Raji (cell line): ENCODE results near the gene PPM1B.

ENCODE experiments used
- POLR2A ChIP-seq: IDR thresholded peaks from 2 replicates; pipeline ENCODE4 v1.6.1; 2011; ENCODE audit warnings: low read depth, low read length, control low read depth; ENCODE audit not compliant: insufficient read depth

The PPM1B gene

GRCh38 chr2:44186810-44187209 is 18.1 kb downstream of the PPM1B start:
- TF ChIP-seq POLR2A: no peak

GRCh38 chr2:44187251-44187650 is 18.6 kb downstream of the PPM1B start:
- TF ChIP-seq POLR2A: no peak

GRCh38 chr2:44188696-44189095 is 20.0 kb downstream of the PPM1B start:
- TF ChIP-seq POLR2A: no peak

GRCh38 chr2:44189104-44189503 is 20.4 kb downstream of the PPM1B start:
- no peak for TF ChIP-seq POLR2A

- TF ChIP-seq POLR2A: no peak
These were observed 21.9 kb downstream of the PPM1B start for GRCh38 chr2:44190526-44190925.

- TF ChIP-seq POLR2A: no peak
These were observed 23.1 kb downstream of the PPM1B start for GRCh38 chr2:44191739-44192138.

- no peak for TF ChIP-seq POLR2A
These were observed 24.0 kb downstream of the PPM1B start for GRCh38 chr2:44192646-44193045.

GRCh38 chr2:44195714-44196113 is 27.0 kb downstream of the PPM1B start:
- TF ChIP-seq POLR2A: no peak

GRCh38 chr2:44197816-44198215 is 29.1 kb downstream of the PPM1B start:
- TF ChIP-seq POLR2A: no peak

- no peak for TF ChIP-seq POLR2A
These were observed 31.3 kb downstream of the PPM1B start for GRCh38 chr2:44200011-44200410.

- TF ChIP-seq POLR2A: no peak
These were observed 32.1 kb downstream of the PPM1B start for GRCh38 chr2:44200759-44201158.

GRCh38 chr2:44201648-44202165 is 33.0 kb downstream of the PPM1B start:
- TF ChIP-seq POLR2A: no peak

- TF ChIP-seq POLR2A: no peak
These were observed 34.9 kb downstream of the PPM1B start for GRCh38 chr2:44203542-44203941.

- TF ChIP-seq POLR2A: no peak
These were observed 36.5 kb downstream of the PPM1B start for GRCh38 chr2:44205169-44205568.

GRCh38 chr2:44207102-44207501 is 38.4 kb downstream of the PPM1B start:
- TF ChIP-seq POLR2A: no peak

GRCh38 chr2:44210362-44210761 is 41.7 kb downstream of the PPM1B start:
- TF ChIP-seq POLR2A: no peak

GRCh38 chr2:44211183-44211582 is 42.5 kb downstream of the PPM1B start:
- TF ChIP-seq POLR2A: no peak
